ENCODE results near the gene CACNB4. TPM values are rescaled to one million over a fixed set of nuclear protein-coding genes. Genes with fewer than 3 reads are reported as not detected.

CACNB4 gene
- total and polyA plus RNA-seq, 2 of the 4 experiments (the other 2 are of a cell fraction): 0.12 to 0.36 TPM

- H3K27ac ChIP-seq (ENCODE audit: insufficient read depth, low read length): no peak overlapping the region
- no peak overlapping the region for H2AFZ ChIP-seq (replicated peaks; ENCODE audit: low read length, poor library complexity)
- H4K5ac ChIP-seq (ENCODE audit: low read depth, low read length): no peak overlapping the region
- no peak overlapping the region for H2AK9ac ChIP-seq (replicated peaks; ENCODE audit: low read depth, low read length, poor library complexity)
- no peaks in the 10 kb centered on the region for H3K79me1 ChIP-seq (ENCODE audit: low read depth in 1 of 2, low read length in 2 of 2)
- ATAC-seq (ENCODE audit: low read depth) (no peak), DNase-seq (no peak)
- H3K4me3 ChIP-seq (ENCODE audit: insufficient read depth, low read depth, low read length): no peak overlapping the region
- no peak overlapping the region for H3K4me2 ChIP-seq (ENCODE audit: low read depth, low read length)
- no TSS peak for BruUV-seq (replicated peaks)
- no peak overlapping the region for H3K23ac ChIP-seq (ENCODE audit: low read depth, low read length)
- H3K9ac ChIP-seq (ENCODE audit: low read depth, low read length): no peak overlapping the region
- H2BK5ac ChIP-seq (ENCODE audit: low read depth, low read length, poor library complexity, severe bottlenecking): no peak overlapping the region
- no peak overlapping the region for H4K8ac ChIP-seq (ENCODE audit: low read depth in 2 of 2, low read length in 2 of 2)
- H3K14ac ChIP-seq (replicated peaks; ENCODE audit: low read depth, low read length): no peak overlapping the region
- TF ChIP-seq CEBPB (IDR thresholded peaks at IDR 0.05; ENCODE audit: low read depth, low read length): no peak
- no peak for TF ChIP-seq SMC3 (IDR thresholded peaks at IDR 0.05; ENCODE audit: low read depth, low read length)
- no peak for TF ChIP-seq CHD1 (IDR thresholded peaks at IDR 0.05; ENCODE audit: low read depth, low read length)
- TF ChIP-seq RFX5 (IDR thresholded peaks at IDR 0.05; ENCODE audit: low read depth, low read length): no peak
- TF ChIP-seq MAFK (IDR thresholded peaks at IDR 0.05; ENCODE audit: low read depth, low read length): no peak
- TF ChIP-seq FOS (IDR thresholded peaks at IDR 0.05; ENCODE audit: low read depth, low read length): no peak
- no peak for TF ChIP-seq MXI1 (IDR thresholded peaks at IDR 0.05; ENCODE audit: borderline replicate concordance, low read depth, low read length)
- no peak for TF ChIP-seq ELK1 (IDR thresholded peaks at IDR 0.05; ENCODE audit: borderline replicate concordance, low read depth, low read length)
- no peak for TF ChIP-seq MAZ (IDR thresholded peaks at IDR 0.05; ENCODE audit: borderline replicate concordance, low read depth, low read length)
- no peak for TF ChIP-seq USF2 (IDR thresholded peaks at IDR 0.05; ENCODE audit: low read depth, low read length)
- TF ChIP-seq CTCF (conservative IDR thresholded peaks at IDR 0.05; ENCODE audit: low read depth, low read length): no peak
- no peak for TF ChIP-seq RAD21 (IDR thresholded peaks at IDR 0.05; ENCODE audit: low read length)
- H3K27me3 ChIP-seq (ENCODE audit: control insufficient read depth, insufficient read depth, low read length): no peaks in the 10 kb centered on the region
- intact Hi-C loops (cut with micrococcal nuclease): no loop called here
- no peak overlapping the region for H2AK5ac ChIP-seq (ENCODE audit: low read depth, low read length)
- H3K9me1 ChIP-seq (ENCODE audit: insufficient read depth, low read length): no peaks in the 10 kb centered on the region
- no CpG with 5 or more reads among the region's 1 CpG for WGBS, 2 experiments (ENCODE audit: extremely low coverage in 2 of 2, insufficient read length in 1 of 2)
- H3K36me3 ChIP-seq (ENCODE audit: control insufficient read depth, insufficient read depth, low read length): no peaks in the 10 kb centered on the region
- CTCF ChIA-PET: no interaction called here
- H2BK120ac ChIP-seq (ENCODE audit: low read depth, low read length): no peak overlapping the region
- H4K91ac ChIP-seq (ENCODE audit: insufficient read depth, low read depth, low read length): no peak overlapping the region
- H3K9me3 ChIP-seq (ENCODE audit: control insufficient read depth, insufficient read depth, low read length): no peaks in the 10 kb centered on the region
- H2BK15ac ChIP-seq (ENCODE audit: low read depth, low read length): no peak overlapping the region
- in situ Hi-C loops (cut with MboI; ENCODE audit: low sequenced_read_pairs): no loop called here
- POLR2A ChIA-PET (ENCODE audit: unreplicated experiment): no interaction called here
- H3K4me1 ChIP-seq (ENCODE audit: control insufficient read depth, insufficient read depth, low read length): no peaks in the 10 kb centered on the region
- H3K4ac ChIP-seq (ENCODE audit: low read depth, low read length): no peak overlapping the region
- no peak overlapping the region for H3K18ac ChIP-seq (ENCODE audit: low read depth, low read length)
- H4K20me1 ChIP-seq (ENCODE audit: insufficient read depth, low read length): no peaks in the 10 kb centered on the region
- dilution Hi-C loops (cut with HindIII; ENCODE audit: low sequenced_read_pairs, unreplicated experiment): no loop called here
- H2BK20ac ChIP-seq (ENCODE audit: low read depth, low read length): no peak overlapping the region
- H3K56ac ChIP-seq (ENCODE audit: extremely low read depth, insufficient read depth, low read length): no peak overlapping the region
Measured at GRCh38 chr2:151919786-151920185, 179.1 kb downstream of the CACNB4 start.
